ENCODE data around the gene TRIM14.

DNA sequence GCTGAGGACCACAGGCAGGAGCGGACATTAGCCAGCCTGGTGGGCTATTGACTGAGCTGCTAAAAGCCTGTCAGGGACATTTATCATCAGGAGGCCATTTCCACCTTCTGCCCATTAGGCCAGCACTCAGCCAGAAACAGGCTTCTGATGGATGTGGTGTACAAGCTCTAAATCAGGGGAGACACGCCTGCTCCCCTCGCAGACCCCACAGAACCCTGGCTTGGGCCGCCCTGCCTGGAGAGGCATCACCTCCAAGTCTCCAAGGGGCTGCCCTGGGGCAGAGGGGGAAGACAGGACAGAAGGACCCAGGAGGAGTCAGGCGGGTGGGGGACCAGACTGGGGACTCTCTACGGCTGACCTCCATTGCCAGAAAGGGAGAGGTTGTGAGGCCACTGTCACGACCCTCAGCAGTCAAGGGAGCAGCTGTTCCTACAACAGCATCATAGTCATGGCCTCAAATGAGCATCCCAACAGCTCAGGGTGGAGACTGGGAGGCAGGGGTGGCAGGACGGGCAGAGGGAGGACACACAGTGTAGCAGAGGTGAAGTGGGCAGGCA, 24.0 kb upstream of the TRIM14 start:
- no peak for TF ChIP-seq POLR2A (IDR thresholded peaks at IDR 0.05)
- TF ChIP-seq, protein P1, sequence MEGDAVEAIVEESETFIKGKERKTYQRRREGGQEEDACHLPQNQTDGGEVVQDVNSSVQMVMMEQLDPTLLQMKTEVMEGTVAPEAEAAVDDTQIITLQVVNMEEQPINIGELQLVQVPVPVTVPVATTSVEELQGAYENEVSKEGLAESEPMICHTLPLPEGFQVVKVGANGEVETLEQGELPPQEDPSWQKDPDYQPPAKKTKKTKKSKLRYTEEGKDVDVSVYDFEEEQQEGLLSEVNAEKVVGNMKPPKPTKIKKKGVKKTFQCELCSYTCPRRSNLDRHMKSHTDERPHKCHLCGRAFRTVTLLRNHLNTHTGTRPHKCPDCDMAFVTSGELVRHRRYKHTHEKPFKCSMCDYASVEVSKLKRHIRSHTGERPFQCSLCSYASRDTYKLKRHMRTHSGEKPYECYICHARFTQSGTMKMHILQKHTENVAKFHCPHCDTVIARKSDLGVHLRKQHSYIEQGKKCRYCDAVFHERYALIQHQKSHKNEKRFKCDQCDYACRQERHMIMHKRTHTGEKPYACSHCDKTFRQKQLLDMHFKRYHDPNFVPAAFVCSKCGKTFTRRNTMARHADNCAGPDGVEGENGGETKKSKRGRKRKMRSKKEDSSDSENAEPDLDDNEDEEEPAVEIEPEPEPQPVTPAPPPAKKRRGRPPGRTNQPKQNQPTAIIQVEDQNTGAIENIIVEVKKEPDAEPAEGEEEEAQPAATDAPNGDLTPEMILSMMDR (IDR thresholded peaks at IDR 0.05), result no peak
